Right atrium auricular region (tissue), 2 donors: Measurements from ENCODE around the gene ATP6V0A4. TPM values are rescaled to one million over a fixed set of nuclear protein-coding genes. Genes with fewer than 3 reads are reported as not detected.

Source experiments
- DNase-seq: peaks from one replicate; pipeline ENCODE4 v3.0.0-alpha.2; 2019; ENCODE audit warnings: low spot score
- H3K27ac ChIP-seq, 2 donors: fragments of 200-600 bp; sonication (generic); 1 replicate in 1 of 2; 2 replicates in 1 of 2; pipeline ENCODE4 v1.5.1; 2016 to 2019
- H3K27me3 ChIP-seq, 2 donors: fragments of 200-600 bp; sonication (generic); one replicate each; pipeline versions ENCODE4 v1.5.1 to v1.6.0; 2017 to 2019
- H3K36me3 ChIP-seq: fragments of 200-600 bp; sonication (generic); one replicate; pipeline ENCODE4 v1.5.1; 2016
- H3K4me1 ChIP-seq, 2 donors: fragments of 200-600 bp; sonication (generic); one replicate each; pipeline versions ENCODE4 v1.5.1 to v1.6.0; 2017 to 2019
- H3K4me3 ChIP-seq, 2 donors: fragments of 200-600 bp; sonication (generic); 1 replicate in 1 of 2; 2 replicates in 1 of 2; pipeline ENCODE4 v1.5.1; 2017 to 2019; ENCODE audit warnings: mild to moderate bottlenecking in 1 of 2, moderate library complexity in 1 of 2
- H3K9me3 ChIP-seq, 2 donors: fragments of 200-600 bp; sonication (generic); one replicate each; pipeline ENCODE4 v1.5.1; 2019
- total RNA-seq, 2 donors: library from RNA; depleted of rRNA; stranded (reverse); fragments of >200 nt; gene quantifications; one replicate each; pipeline ENCODE4 v1.1.0, GENCODE V29; 2016
- TF ChIP-seq, protein P1 (sequence below), 2 donors: fragments of 200-600 bp; sonication (generic); IDR thresholded peaks; one replicate each; pipeline ENCODE4 v1.5.1; 2019; ENCODE audit warnings: antibody characterized with exemption in 2 of 2

Gene ATP6V0A4
- not detected for total RNA-seq

- H3K27ac ChIP-seq = no peak within 1 kb of the TSS
- no peaks in the 10 kb centered on the region for H3K27me3 ChIP-seq
- no peaks in the 10 kb centered on the region for H3K36me3 ChIP-seq
- H3K4me3 ChIP-seq = no peak within 1 kb of the TSS
- TF ChIP-seq, protein P1, sequence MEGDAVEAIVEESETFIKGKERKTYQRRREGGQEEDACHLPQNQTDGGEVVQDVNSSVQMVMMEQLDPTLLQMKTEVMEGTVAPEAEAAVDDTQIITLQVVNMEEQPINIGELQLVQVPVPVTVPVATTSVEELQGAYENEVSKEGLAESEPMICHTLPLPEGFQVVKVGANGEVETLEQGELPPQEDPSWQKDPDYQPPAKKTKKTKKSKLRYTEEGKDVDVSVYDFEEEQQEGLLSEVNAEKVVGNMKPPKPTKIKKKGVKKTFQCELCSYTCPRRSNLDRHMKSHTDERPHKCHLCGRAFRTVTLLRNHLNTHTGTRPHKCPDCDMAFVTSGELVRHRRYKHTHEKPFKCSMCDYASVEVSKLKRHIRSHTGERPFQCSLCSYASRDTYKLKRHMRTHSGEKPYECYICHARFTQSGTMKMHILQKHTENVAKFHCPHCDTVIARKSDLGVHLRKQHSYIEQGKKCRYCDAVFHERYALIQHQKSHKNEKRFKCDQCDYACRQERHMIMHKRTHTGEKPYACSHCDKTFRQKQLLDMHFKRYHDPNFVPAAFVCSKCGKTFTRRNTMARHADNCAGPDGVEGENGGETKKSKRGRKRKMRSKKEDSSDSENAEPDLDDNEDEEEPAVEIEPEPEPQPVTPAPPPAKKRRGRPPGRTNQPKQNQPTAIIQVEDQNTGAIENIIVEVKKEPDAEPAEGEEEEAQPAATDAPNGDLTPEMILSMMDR (IDR thresholded peaks at IDR 0.05) = no peak
- H3K4me1 ChIP-seq = no peaks in the 10 kb centered on the region
- H3K9me3 ChIP-seq = no peaks in the 10 kb centered on the region
- DNase-seq = no peak
Observed at GRCh38 chr7:138797715-138798320, at the start of gene ATP6V0A4, which contains the start of gene TMEM213. Gene ATP6V0A4 (minus strand): TSS chr7:138798196. CDS start chr7:138771247, 26,949 bp downstream. Gene TMEM213 (plus strand): TSS chr7:138797994. CDS start chr7:138798105, 111 bp downstream.

DNA sequence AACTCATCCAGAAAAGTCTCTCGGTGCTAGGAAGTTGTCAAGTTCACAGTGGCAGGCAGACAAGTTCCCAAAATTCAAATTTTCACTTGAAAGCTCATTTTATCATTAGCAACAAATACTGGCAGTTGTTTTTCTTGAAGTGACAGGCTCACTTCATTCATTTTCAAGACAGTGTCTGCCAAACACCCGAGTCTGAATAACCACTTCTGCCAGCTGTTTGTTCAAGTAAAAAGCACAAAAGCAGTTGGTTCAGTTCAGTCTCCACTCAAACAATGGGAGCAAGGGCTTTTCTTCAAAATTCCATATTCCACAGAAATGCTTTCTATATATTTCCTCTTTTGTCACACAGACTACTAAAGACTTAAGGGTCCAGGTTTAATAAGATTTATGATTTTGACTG is 47.7 kb upstream of the ATP6V0A4 start:
- no peaks in the 10 kb centered on the region for H3K4me1 ChIP-seq
- H3K27me3 ChIP-seq = no peaks in the 10 kb centered on the region
- no peaks in the 10 kb centered on the region for H3K36me3 ChIP-seq
- H3K9me3 ChIP-seq = peaks cover 0 to 3% of the 10 kb centered on the region in 2 donors
- no peak overlapping the region for H3K4me3 ChIP-seq
- H3K27ac ChIP-seq = no peak overlapping the region
- DNase-seq = no peak
- TF ChIP-seq, protein P1 (IDR thresholded peaks at IDR 0.05) = no peak

GRCh38 chr7:138843632-138844580 is 45.9 kb upstream of the ATP6V0A4 start:
- no peaks in the 10 kb centered on the region for H3K27me3 ChIP-seq
- no peaks in the 10 kb centered on the region for H3K36me3 ChIP-seq
- TF ChIP-seq, protein P1 (IDR thresholded peaks at IDR 0.05) = no peak
- no peaks in the 10 kb centered on the region for H3K9me3 ChIP-seq
- H3K27ac ChIP-seq = no peak overlapping the region
- no peak overlapping the region for H3K4me3 ChIP-seq
- no peaks in the 10 kb centered on the region for H3K4me1 ChIP-seq
- DNase-seq = no peak

GRCh38 chr7:138842111-138842510 is 44.1 kb upstream of the ATP6V0A4 start:
- TF ChIP-seq, protein P1 (IDR thresholded peaks at IDR 0.05) = no peak
- peaks cover 0 to 5% of the 10 kb centered on the region in 2 donors for H3K4me1 ChIP-seq
- no peak overlapping the region for H3K4me3 ChIP-seq
- no peak overlapping the region for H3K27ac ChIP-seq
- no peaks in the 10 kb centered on the region for H3K36me3 ChIP-seq
- no peak for DNase-seq
- H3K9me3 ChIP-seq = no peaks in the 10 kb centered on the region
- no peaks in the 10 kb centered on the region for H3K27me3 ChIP-seq

DNA sequence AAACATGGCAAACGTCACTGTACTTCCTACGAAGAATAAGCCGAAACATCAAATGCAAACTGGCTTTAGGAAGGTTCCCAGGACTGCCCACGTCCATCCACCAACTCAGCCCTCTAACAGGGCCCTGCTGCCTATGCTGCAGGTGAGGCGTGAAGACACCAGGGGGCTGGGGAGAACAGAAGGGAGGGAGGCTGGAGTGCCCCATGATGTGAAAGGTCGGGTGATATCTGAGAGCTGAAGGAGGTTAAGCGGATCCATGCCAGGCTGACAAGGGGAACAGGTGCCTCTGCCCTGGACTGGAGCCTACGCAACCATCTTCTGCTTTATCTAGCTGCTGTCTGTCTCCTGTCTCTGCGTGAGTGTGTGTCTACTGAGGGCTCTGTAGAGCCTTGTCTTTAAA is 40.2 kb upstream of the ATP6V0A4 start:
- H3K9me3 ChIP-seq = no peaks in the 10 kb centered on the region
- H3K4me1 ChIP-seq = peaks cover 0 to 5% of the 10 kb centered on the region in 2 donors
- DNase-seq = no peak
- TF ChIP-seq, protein P1 (IDR thresholded peaks at IDR 0.05) = no peak
- H3K27ac ChIP-seq = no peak overlapping the region
- peak overlapping the region in 1 of 2 donors; percentile 15 for H3K4me3 ChIP-seq
- no peaks in the 10 kb centered on the region for H3K27me3 ChIP-seq
- H3K36me3 ChIP-seq = no peaks in the 10 kb centered on the region
